H1 (cell line): ENCODE measurements around the gene DUOX1. TPM values are rescaled to one million over a fixed set of nuclear protein-coding genes. Genes with fewer than 3 reads are reported as not detected.

Experiments used
- CTCF ChIA-PET: fragments of 300-600 bp; sonication (Branson Sonifier 250); formaldehyde crosslinking; loops from one replicate; lab custom pipeline; 2021; ENCODE audit not compliant: partially characterized antibody; lab: Charles Lee
- POLR2A ChIA-PET: fragments of 300-600 bp; sonication (Branson Sonifier 250); formaldehyde crosslinking; loops from one replicate; lab custom pipeline; 2021; ENCODE audit warnings: inconsistent platforms; ENCODE audit not compliant: partially characterized antibody; lab: Charles Lee
- DNase-seq, 2 experiments: peaks; one replicate each; pipeline versions ENCODE4 v3.0.0 to v3.0.0-alpha.2; 2010 to 2022; ENCODE audit warnings: low spot score in 2 of 2, low read depth in 1 of 2, mixed read lengths in 1 of 2
- FAIRE-seq: peaks from 2 replicates; lab custom pipeline; 2011; peaks lifted over from hg19 to GRCh38; lab: Jason Lieb, UNC
- H2AFZ ChIP-seq: 2 replicates; pipeline ENCODE4 v1.8.1; 2012; ENCODE audit warnings: low read length, inconsistent platforms
- H2AK5ac ChIP-seq: 2 replicates; pipeline ENCODE4 v1.6.1; 2013; ENCODE audit warnings: low read depth, low read length
- H2BK120ac ChIP-seq: replicated peaks from 2 replicates; pipeline ENCODE3; 2013; ENCODE audit warnings: low read depth, low read length, inconsistent platforms
- H2BK12ac ChIP-seq: 2 replicates; pipeline ENCODE4 v1.6.1; 2013; ENCODE audit warnings: low read depth, low read length
- H2BK15ac ChIP-seq: 2 replicates; pipeline ENCODE4 v1.6.1; 2013; ENCODE audit warnings: low read length
- H2BK20ac ChIP-seq: 2 replicates; pipeline ENCODE4 v1.6.1; 2013; ENCODE audit warnings: low read length
- H2BK5ac ChIP-seq: 2 replicates; pipeline ENCODE4 v1.6.1; 2013; ENCODE audit warnings: low read depth, low read length
- H3K14ac ChIP-seq: 2 replicates; pipeline ENCODE4 v1.6.1; 2013; ENCODE audit warnings: inconsistent platforms; ENCODE audit not compliant: insufficient read length
- H3K18ac ChIP-seq: 2 replicates; pipeline ENCODE4 v1.6.1; 2013; ENCODE audit warnings: low read length; ENCODE audit errors: extremely low read depth
- H3K23ac ChIP-seq: 2 replicates; pipeline ENCODE4 v1.6.1; 2013; ENCODE audit warnings: inconsistent platforms; ENCODE audit not compliant: insufficient read length
- H3K23me2 ChIP-seq: 2 replicates; pipeline ENCODE4 v1.6.1; 2013; ENCODE audit warnings: low read depth, low read length
- H3K27ac ChIP-seq: 2 replicates; pipeline ENCODE4 v1.6.1; 2011; ENCODE audit warnings: low read depth, low read length, inconsistent platforms
- H3K27me3 ChIP-seq, 4 experiments: replicated peaks in 1 of 4; 1 replicate in 1 of 4; 2 replicates in 3 of 4; pipeline versions ENCODE4 v1.6.1 to v1.8.1; 2011 to 2013; ENCODE audit warnings: low read length in 3 of 4, mild to moderate bottlenecking in 3 of 4, inconsistent platforms in 2 of 4, mixed read lengths in 2 of 4, moderate library complexity in 1 of 4; ENCODE audit not compliant: control insufficient read depth in 3 of 4, insufficient read depth in 3 of 4; ENCODE audit errors: extremely low read depth in 1 of 4
- H3K36me3 ChIP-seq, 4 experiments: 2 replicates each; pipeline versions ENCODE4 v1.6.1 to v1.8.1; 2011 to 2013; ENCODE audit warnings: mild to moderate bottlenecking in 4 of 4, low read length in 3 of 4, moderate library complexity in 2 of 4, control low read depth in 1 of 4, inconsistent platforms in 1 of 4; ENCODE audit not compliant: insufficient read depth in 4 of 4, control insufficient read depth in 2 of 4
- H3K4ac ChIP-seq: replicated peaks from 2 replicates; pipeline ENCODE3; 2013; ENCODE audit warnings: low read length, low read depth, mixed read lengths, inconsistent platforms; ENCODE audit not compliant: insufficient read length
- H3K4me1 ChIP-seq, 4 experiments: replicated peaks in 1 of 4; 1 replicate in 1 of 4; 2 replicates in 3 of 4; pipeline versions ENCODE4 v1.6.1 to v1.8.1; 2011 to 2013; ENCODE audit warnings: low read length in 3 of 4, inconsistent platforms in 2 of 4, mixed read lengths in 1 of 4; ENCODE audit not compliant: insufficient read depth in 4 of 4, control insufficient read depth in 3 of 4
- H3K4me2 ChIP-seq, 2 experiments: 2 replicates each; pipeline versions ENCODE4 v1.6.1 to v1.8.1; 2011 to 2013; ENCODE audit warnings: low read depth in 2 of 2, low read length in 2 of 2, control low read depth in 1 of 2, inconsistent platforms in 1 of 2, mild to moderate bottlenecking in 1 of 2; ENCODE audit not compliant: insufficient read depth in 1 of 2
- H3K4me3 ChIP-seq, 4 experiments: fragments of 200-600, 300-600 bp in 1 of 4; sonication (generic), shearing (Covaris generic), sonication (Bioruptor Twin) in 1 of 4; 2 replicates each; pipeline versions ENCODE4 v1.5.1 to v1.8.1; 2011 to 2016; ENCODE audit warnings: low read length in 4 of 4, low read depth in 3 of 4, control low read depth in 2 of 4, inconsistent platforms in 2 of 4, mild to moderate bottlenecking in 2 of 4, mixed read lengths in 1 of 4, moderate library complexity in 1 of 4; ENCODE audit not compliant: insufficient read depth in 2 of 4; ENCODE audit errors: extremely low read depth in 1 of 4
- H3K56ac ChIP-seq: replicated peaks from 2 replicates; pipeline ENCODE3; 2013; ENCODE audit warnings: low read depth, mild to moderate bottlenecking, mixed read lengths, low read length, inconsistent platforms; ENCODE audit not compliant: insufficient read length
- H3K79me1 ChIP-seq: 2 replicates; pipeline ENCODE4 v1.6.1; 2013; ENCODE audit warnings: low read depth, low read length, control low read depth
- H3K79me2 ChIP-seq, 2 experiments: 2 replicates each; pipeline versions ENCODE4 v1.6.1 to v1.8.1; 2012 to 2013; ENCODE audit warnings: low read length in 2 of 2, mild to moderate bottlenecking in 2 of 2, inconsistent platforms in 1 of 2; ENCODE audit not compliant: insufficient read depth in 2 of 2, control insufficient read depth in 1 of 2
- H3K9ac ChIP-seq, 4 experiments: replicated peaks in 1 of 4; 1 replicate in 1 of 4; 2 replicates in 3 of 4; pipeline versions ENCODE4 v1.6.1 to v1.8.1; 2011 to 2013; ENCODE audit warnings: low read depth in 3 of 4, low read length in 3 of 4, control low read depth in 2 of 4, mild to moderate bottlenecking in 2 of 4, moderate library complexity in 2 of 4, inconsistent platforms in 1 of 4; ENCODE audit errors: extremely low read depth in 1 of 4
- H3K9me3 ChIP-seq, 2 experiments: 2 replicates each; pipeline versions ENCODE4 v1.6.1 to v1.8.1; 2012 to 2013; ENCODE audit warnings: mild to moderate bottlenecking in 2 of 2, moderate library complexity in 2 of 2, control low read depth in 1 of 2, inconsistent platforms in 1 of 2, low read depth in 1 of 2, low read length in 1 of 2, mixed read lengths in 1 of 2; ENCODE audit not compliant: insufficient read depth in 2 of 2
- H4K20me1 ChIP-seq, 2 experiments: replicated peaks in 1 of 2; 2 replicates each; pipeline versions ENCODE3 to v1.8.1; 2011 to 2013; ENCODE audit warnings: inconsistent platforms in 2 of 2, low read length in 2 of 2, mild to moderate bottlenecking in 1 of 2; ENCODE audit not compliant: insufficient read depth in 2 of 2, control insufficient read depth in 1 of 2
- H4K5ac ChIP-seq: 2 replicates; pipeline ENCODE4 v1.6.1; 2013; ENCODE audit warnings: low read length, low read depth, mixed read lengths, inconsistent platforms; ENCODE audit not compliant: insufficient read length
- H4K8ac ChIP-seq: 2 replicates; pipeline ENCODE4 v1.8.0; 2013; ENCODE audit warnings: mild to moderate bottlenecking, moderate library complexity, low read length, inconsistent platforms; ENCODE audit not compliant: insufficient read depth; ENCODE audit errors: extremely low read depth
- H4K91ac ChIP-seq: replicated peaks from 2 replicates; pipeline ENCODE3; 2013; ENCODE audit warnings: low read length, mixed read lengths, inconsistent platforms; ENCODE audit not compliant: insufficient read length
- CBX5 ChIP-seq: fragments of 300-800, 300-1000 bp; sonication (generic); IDR thresholded peaks from 2 replicates; pipeline ENCODE4 v1.7.1; 2016; ENCODE audit warnings: antibody characterized with exemption, low read length, low read depth
- EP300 ChIP-seq, 2 experiments: IDR thresholded peaks; 1 replicate in 1 of 2; 2 replicates in 1 of 2; pipeline ENCODE4 v1.6.1; 2011 to 2012; ENCODE audit warnings: low read depth in 2 of 2, low read length in 2 of 2, mild to moderate bottlenecking in 2 of 2, borderline replicate concordance in 1 of 2, inconsistent platforms in 1 of 2, moderate library complexity in 1 of 2
- KDM1A ChIP-seq: fragments of 200-600, 300-600 bp; sonication (generic); IDR thresholded peaks from 2 replicates; pipeline ENCODE4 v1.7.1; 2016; ENCODE audit warnings: mild to moderate bottlenecking, low read length, borderline replicate concordance
- SP1 ChIP-seq: IDR thresholded peaks from 2 replicates; pipeline ENCODE4 v1.6.1; 2011; ENCODE audit warnings: low read depth, low read length
- WGBS, 2 experiments: shearing (Covaris generic) in 1 of 2; methylation state at CpG; one replicate each; pipeline versions ENCODE4 v1.1.6 to v1.1.7; 2013 to 2015; ENCODE audit warnings: low lambda C conversion rate in 2 of 2, mixed read lengths in 2 of 2, inconsistent platforms in 1 of 2, low coverage in 1 of 2, missing lambda C conversion rate in 1 of 2; ENCODE audit not compliant: insufficient replicate concordance in 2 of 2, insufficient coverage in 1 of 2, insufficient read length in 1 of 2; ENCODE audit errors: extremely low coverage in 1 of 2, missing lambda C conversion rate in 1 of 2; 5-methylcytosine and 5-hydroxymethylcytosine counted together
- polyA plus RNA-seq, 7 experiments: library from polyadenylated mRNA; depleted of rRNA in 3 of 7; stranded (reverse) in 5 of 7; unstranded in 2 of 7; fragments of >200 nt in 5 of 7; fragments of 200-250 nt in 2 of 7; gene quantifications; 1 replicate in 5 of 7; 2 replicates in 1 of 7; 4 replicates in 1 of 7; pipeline versions ENCODE4 v1.2.1 to v1.2.3, GENCODE V29; 2011 to 2013; ENCODE audit warnings: missing spikeins in 2 of 7, mixed read lengths in 2 of 7
- total RNA-seq: library from RNA; stranded (reverse); fragmentation: NEBNext Ultra II Directional; extraction: Animal tissue kit (Norgen Biotek cat#: 25700); gene quantifications from 2 replicates; pipeline ENCODE4 v1.2.1, GENCODE V29; 2021

The DUOX1 gene
- total and polyA plus RNA-seq, 2 of the 8 experiments (the other 6 are each of a cell fraction or from before 2014, with no cell fraction given), result 0.84 to 1.4 TPM

- CTCF ChIA-PET, result interaction anchor here (0.6 to 6.0 kb wide), 10 partner anchors 8 to 131 kb away, joined by 3 to 57 read pairs (median 4); partner anchors contain the start of genes DUOX1 and DUOXA1
- FAIRE-seq (no peak), DNase-seq (no peak)
- no peak overlapping the region for H3K14ac ChIP-seq
- no peak overlapping the region for H4K5ac ChIP-seq
- no peaks in the 10 kb centered on the region for H3K79me1 ChIP-seq
- no peak overlapping the region for H3K23ac ChIP-seq
- no peaks in the 10 kb centered on the region for H3K79me2 ChIP-seq
- no peak overlapping the region for H2AK5ac ChIP-seq
- no peak overlapping the region for H2BK15ac ChIP-seq
- H3K4me3 ChIP-seq, result no peak overlapping the region
- no peak overlapping the region for H2AFZ ChIP-seq
- H2BK20ac ChIP-seq, result no peak overlapping the region; the same call in 1 of the 2 replicates
- H3K4me1 ChIP-seq, result peaks cover 0 to 4% (median 1%) of the 10 kb centered on the region in 4 experiments; a peak in 3 of 7 replicates
- H3K4ac ChIP-seq, result no peak overlapping the region
- 80% methylated on average over 9 of the region's 9 CpGs; no CpG with 5 or more reads in 1 of the 2 experiments for WGBS, 2 experiments
- no peak overlapping the region for H4K8ac ChIP-seq
- no peaks in the 10 kb centered on the region for H3K23me2 ChIP-seq
- peaks cover 0 to 3% (median 0%) of the 10 kb centered on the region in 4 experiments; a peak in 1 of 8 replicates for H3K36me3 ChIP-seq
- H3K27me3 ChIP-seq, result peaks cover 15 to 45% (median 29%) of the 10 kb centered on the region in 4 experiments
- POLR2A ChIA-PET, result interaction anchor here (0.6 to 1.2 kb wide), 2 partner anchors 14 to 20 kb away, joined by 3 read pairs; no protein-coding TSS in a partner anchor
- H2BK12ac ChIP-seq, result no peak overlapping the region
- no peak overlapping the region for H2BK120ac ChIP-seq
- H3K18ac ChIP-seq, result no peak overlapping the region; the same call in 1 of the 2 replicates
- no peak for TF ChIP-seq EP300 (IDR thresholded peaks at IDR 0.05; ENCODE audit: borderline replicate concordance in 1 of 2, low read depth in 2 of 2, low read length in 2 of 2)
- TF ChIP-seq CBX5, result no peak
- no peak for TF ChIP-seq SP1
- no peak for TF ChIP-seq KDM1A
- no peak overlapping the region for H3K27ac ChIP-seq
- no peaks in the 10 kb centered on the region; a peak in 1 of 4 replicates for H3K9me3 ChIP-seq
- no peak overlapping the region for H2BK5ac ChIP-seq
- H4K91ac ChIP-seq, result no peak overlapping the region
- H3K9ac ChIP-seq, result no peak overlapping the region
- H3K4me2 ChIP-seq, result no peak overlapping the region
- H3K56ac ChIP-seq, result no peak overlapping the region
- H4K20me1 ChIP-seq, result peaks cover 0 to 3% of the 10 kb centered on the region in 2 experiments
These were observed 7.9 kb upstream of the DUOX1 start for GRCh38 chr15:45121706-45122417.
